Gastrocnemius medialis (tissue), 4 donors: ENCODE results near the gene TRPC4. TPM values are rescaled to one million over a fixed set of nuclear protein-coding genes. Genes with fewer than 3 reads are reported as not detected.

Experiments
- ATAC-seq, 2 donors: fragments of 150-250 bp; one replicate each; pipeline ENCODE4 v1.9.1; 2016
- DNase-seq, 2 donors: peaks; one replicate each; pipeline ENCODE4 v3.0.0-alpha.2; 2019
- H3K27ac ChIP-seq, 4 donors: fragments of 200-600 bp; sonication (generic); 1 replicate in 1 of 4; 2 replicates in 3 of 4; pipeline ENCODE4 v1.5.1; 2016 to 2018; ENCODE audit warnings: mild to moderate bottlenecking in 2 of 4, moderate library complexity in 1 of 4
- H3K27me3 ChIP-seq, 3 donors: fragments of 200-600 bp; sonication (generic) in 2 of 3; 1 replicate in 1 of 3; 2 replicates in 2 of 3; pipeline versions ENCODE4 v1.5.1 to v1.6.0; 2016 to 2019; ENCODE audit warnings: mild to moderate bottlenecking in 1 of 3, moderate library complexity in 1 of 3
- H3K36me3 ChIP-seq, 2 donors: fragments of 200-600 bp; sonication (generic) in 1 of 2; one replicate each; pipeline ENCODE4 v1.5.1; 2017 to 2018
- H3K4me1 ChIP-seq, 2 donors: fragments of 200-600 bp; sonication (generic) in 1 of 2; one replicate each; pipeline ENCODE4 v1.5.1; 2016 to 2017; ENCODE audit warnings: mild to moderate bottlenecking in 2 of 2
- H3K4me3 ChIP-seq, 4 donors: fragments of 200-600 bp; sonication (generic) in 3 of 4; 1 replicate in 1 of 4; 2 replicates in 3 of 4; pipeline ENCODE4 v1.5.1; 2016 to 2019; ENCODE audit warnings: mild to moderate bottlenecking in 2 of 4
- H3K9me3 ChIP-seq, 3 donors: fragments of 200-600 bp; sonication (generic) in 2 of 3; 1 replicate in 1 of 3; 2 replicates in 2 of 3; pipeline ENCODE4 v1.5.1; 2016 to 2019
- POLR2A ChIP-seq, 2 donors: fragments of 450-650 bp; IDR thresholded peaks; one replicate each; pipeline ENCODE4 v1.6.1; 2017; ENCODE audit warnings: antibody characterized with exemption in 2 of 2, mild to moderate bottlenecking in 2 of 2, moderate library complexity in 2 of 2
- in situ Hi-C, 4 donors: fragments of 200-750 bp; cut with MboI; loops; one replicate each; pipeline versions ENCODE4 v1.15.0 to v1.8.0; 2017; ENCODE audit warnings: low sequenced_read_pairs in 4 of 4
- intact Hi-C: fragments of 100-400 bp; cut with DNase I; formaldehyde crosslinking; loops from one replicate; pipeline ENCODE4 v1.15.1; 2023; ENCODE audit warnings: low total_unique reads
- total RNA-seq, 4 donors: library from RNA; depleted of rRNA; stranded (reverse); fragments of >200 nt; gene quantifications; one replicate each; pipeline versions ENCODE4 v1.1.0 to v1.2.3, GENCODE V29; 2016
- TF ChIP-seq, protein P1 (sequence below), 5 experiments: fragments of 450-650 bp in 3 of 5; fragments of 200-600 bp in 2 of 5; sonication (generic) in 2 of 5; IDR thresholded peaks in 4 of 5; conservative IDR thresholded peaks in 1 of 5; 1 replicate in 4 of 5; 2 replicates in 1 of 5; pipeline ENCODE4 v1.5.1; 2016 to 2019; ENCODE audit warnings: antibody characterized with exemption in 5 of 5, mild to moderate bottlenecking in 3 of 5, moderate library complexity in 3 of 5

The TRPC4 gene
- total RNA-seq, 4 donors from 2014 or later: 0.20 to 0.75 (median 0.27) TPM; not detected in 1

DNA sequence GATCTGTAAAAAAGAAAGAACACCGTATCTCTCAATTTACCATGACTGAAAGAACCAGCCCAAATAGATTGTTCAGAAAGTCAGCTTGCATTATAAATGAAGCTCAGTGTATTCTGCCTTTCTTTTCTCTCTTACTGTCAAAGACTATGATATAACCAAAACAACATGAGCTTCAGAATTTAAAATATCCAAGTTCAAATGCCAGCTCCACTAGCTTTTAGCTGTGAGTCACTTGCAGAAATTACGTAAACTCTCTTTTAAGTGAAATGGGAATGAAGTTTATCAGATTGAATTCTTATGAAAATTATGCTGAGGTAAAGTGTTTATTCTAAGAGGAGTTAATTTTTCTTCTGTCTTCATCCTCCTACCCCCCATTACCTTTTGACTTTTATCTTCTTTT lies 251.0 kb downstream of the TRPC4 start:
- Histone ChIP-seq H3K36me3 (no peaks in the 10 kb centered on the region), H3K4me1 (no peaks in the 10 kb centered on the region), H3K4me3 (no peak overlapping the region), H3K27me3 (no peaks in the 10 kb centered on the region), H3K27ac (no peak overlapping the region), H3K9me3 (no peaks in the 10 kb centered on the region)
- TF ChIP-seq, protein P1, sequence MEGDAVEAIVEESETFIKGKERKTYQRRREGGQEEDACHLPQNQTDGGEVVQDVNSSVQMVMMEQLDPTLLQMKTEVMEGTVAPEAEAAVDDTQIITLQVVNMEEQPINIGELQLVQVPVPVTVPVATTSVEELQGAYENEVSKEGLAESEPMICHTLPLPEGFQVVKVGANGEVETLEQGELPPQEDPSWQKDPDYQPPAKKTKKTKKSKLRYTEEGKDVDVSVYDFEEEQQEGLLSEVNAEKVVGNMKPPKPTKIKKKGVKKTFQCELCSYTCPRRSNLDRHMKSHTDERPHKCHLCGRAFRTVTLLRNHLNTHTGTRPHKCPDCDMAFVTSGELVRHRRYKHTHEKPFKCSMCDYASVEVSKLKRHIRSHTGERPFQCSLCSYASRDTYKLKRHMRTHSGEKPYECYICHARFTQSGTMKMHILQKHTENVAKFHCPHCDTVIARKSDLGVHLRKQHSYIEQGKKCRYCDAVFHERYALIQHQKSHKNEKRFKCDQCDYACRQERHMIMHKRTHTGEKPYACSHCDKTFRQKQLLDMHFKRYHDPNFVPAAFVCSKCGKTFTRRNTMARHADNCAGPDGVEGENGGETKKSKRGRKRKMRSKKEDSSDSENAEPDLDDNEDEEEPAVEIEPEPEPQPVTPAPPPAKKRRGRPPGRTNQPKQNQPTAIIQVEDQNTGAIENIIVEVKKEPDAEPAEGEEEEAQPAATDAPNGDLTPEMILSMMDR (IDR thresholded peaks at IDR 0.05 in 4 of 5, conservative IDR thresholded peaks at IDR 0.05 in 1 of 5): no peak
- TF ChIP-seq POLR2A (IDR thresholded peaks at IDR 0.05): no peak
- ATAC-seq (no peak), DNase-seq (no peak)
- intact Hi-C loops: no loop called here
- in situ Hi-C loops: loop anchor here in 2 of 4 donors (25.0 kb wide), 1 partner anchor 506 kb away; the partner anchor contains the start of gene CSNK1A1L (in 2 of the 2)

DNA sequence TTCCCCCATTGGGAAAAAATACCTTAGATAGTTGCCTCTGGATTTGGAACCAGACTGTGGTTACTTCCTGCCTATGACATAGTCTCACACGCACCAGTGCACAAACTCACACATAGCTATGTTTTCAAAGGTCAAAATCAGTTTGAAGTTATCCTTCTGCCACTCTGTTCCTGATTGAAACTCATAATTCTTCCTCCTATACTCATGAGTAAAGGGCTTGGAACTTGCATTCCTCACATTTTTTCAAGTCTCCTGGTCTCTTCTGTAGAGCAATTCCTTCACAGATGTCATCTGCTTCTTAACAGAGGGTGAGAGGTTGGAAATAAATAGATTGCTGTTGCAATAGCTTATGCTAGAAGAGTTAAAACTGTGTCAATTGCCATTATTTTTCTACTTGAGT lies 252.4 kb downstream of the TRPC4 start:
- no peak for TF ChIP-seq POLR2A (IDR thresholded peaks at IDR 0.05)
- TF ChIP-seq, protein P1 (IDR thresholded peaks at IDR 0.05 in 4 of 5, conservative IDR thresholded peaks at IDR 0.05 in 1 of 5): no peak
- in situ Hi-C loops (loop anchor here in 2 of 4 donors (25.0 kb wide), 1 partner anchor 505 kb away; the partner anchor contains the start of gene CSNK1A1L (in 2 of the 2)), intact Hi-C loops (no loop called here)
- Histone ChIP-seq H3K4me1 (no peaks in the 10 kb centered on the region), H3K27me3 (no peaks in the 10 kb centered on the region), H3K27ac (no peak overlapping the region), H3K4me3 (no peak overlapping the region), H3K36me3 (no peaks in the 10 kb centered on the region), H3K9me3 (no peaks in the 10 kb centered on the region)
- ATAC-seq (no peak), DNase-seq (no peak)

DNA sequence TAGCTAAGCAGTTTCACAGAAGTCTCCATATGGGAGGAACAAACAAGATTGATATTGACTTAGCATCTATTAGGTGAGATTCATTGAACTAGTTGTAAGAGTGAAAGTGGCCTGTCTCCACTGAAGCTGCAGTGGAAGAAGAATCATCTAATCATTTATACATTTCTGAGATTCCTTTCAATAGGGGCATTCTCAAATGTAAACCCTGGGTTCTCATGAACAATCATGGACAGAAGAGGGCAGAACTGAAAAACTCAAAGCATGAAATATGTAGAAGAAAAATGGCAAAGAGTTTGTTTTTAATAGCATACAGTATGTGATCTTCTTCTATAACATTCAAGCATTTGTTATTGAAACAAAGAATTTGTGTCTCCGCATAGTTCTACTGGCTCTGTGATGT lies 253.4 kb downstream of the TRPC4 start:
- intact Hi-C loops: no loop called here
- Histone ChIP-seq H3K36me3 (no peaks in the 10 kb centered on the region), H3K4me3 (no peak overlapping the region), H3K27me3 (no peaks in the 10 kb centered on the region), H3K9me3 (no peaks in the 10 kb centered on the region), H3K27ac (no peak overlapping the region), H3K4me1 (no peaks in the 10 kb centered on the region)
- ATAC-seq: no peak
- in situ Hi-C loops: loop anchor here in 2 of 4 donors (25.0 kb wide), 1 partner anchor 504 kb away; the partner anchor contains the start of gene CSNK1A1L (in 2 of the 2)
- no peak for DNase-seq
- TF ChIP-seq POLR2A (IDR thresholded peaks at IDR 0.05): no peak

DNA sequence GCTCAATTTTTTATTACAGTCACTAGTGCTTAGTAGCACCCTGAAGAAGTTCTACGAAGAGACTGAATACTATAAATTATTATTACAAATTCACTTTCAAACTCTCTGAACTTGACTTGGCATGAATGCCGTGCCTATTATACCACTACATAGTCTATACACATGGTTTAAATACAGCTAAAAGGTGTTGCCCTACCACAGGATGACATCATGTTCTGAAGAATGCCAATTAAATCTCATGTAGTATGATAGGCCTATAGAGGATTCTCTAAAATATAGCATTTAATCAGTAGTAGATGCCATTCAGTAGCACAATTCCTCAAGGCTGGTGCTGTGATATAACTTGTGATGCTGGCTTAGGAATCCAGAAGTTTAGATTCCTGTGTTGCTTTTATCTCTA lies 254.3 kb downstream of the TRPC4 start:
- Histone ChIP-seq H3K27ac (no peak overlapping the region), H3K4me1 (no peaks in the 10 kb centered on the region), H3K4me3 (no peak overlapping the region), H3K9me3 (no peaks in the 10 kb centered on the region), H3K36me3 (no peaks in the 10 kb centered on the region), H3K27me3 (no peaks in the 10 kb centered on the region)
- no peak for DNase-seq
- TF ChIP-seq, protein P1 (IDR thresholded peaks at IDR 0.05 in 4 of 5, conservative IDR thresholded peaks at IDR 0.05 in 1 of 5): no peak
- TF ChIP-seq POLR2A (IDR thresholded peaks at IDR 0.05): no peak
- ATAC-seq: no peak
- in situ Hi-C loops (loop anchor here in 2 of 4 donors (25.0 kb wide), 1 partner anchor 503 kb away; the partner anchor contains the start of gene CSNK1A1L (in 2 of the 2)), intact Hi-C loops (no loop called here)

DNA sequence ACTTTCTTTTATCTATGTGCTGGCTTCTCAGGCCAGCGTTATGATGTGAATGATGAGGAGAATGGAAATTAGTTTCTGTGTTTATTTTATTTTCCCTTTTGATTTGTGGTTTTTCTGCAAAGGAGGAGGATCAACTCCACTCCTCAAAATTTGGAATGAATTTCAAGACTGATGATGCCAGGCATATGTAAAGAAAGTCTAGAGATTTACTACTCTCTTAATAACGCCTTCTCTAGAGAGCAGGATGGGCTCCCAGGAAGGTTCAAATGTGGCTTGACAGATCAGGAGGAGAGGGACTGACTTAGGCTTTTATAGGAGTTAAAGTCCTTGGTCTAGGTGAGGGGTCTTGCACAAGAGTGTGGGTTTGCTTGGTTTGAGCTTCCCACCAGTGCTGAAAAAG lies 255.9 kb downstream of the TRPC4 start:
- intact Hi-C loops (no loop called here), in situ Hi-C loops (loop anchor here in 2 of 4 donors (25.0 kb wide), 1 partner anchor 501 kb away; the partner anchor contains the start of gene CSNK1A1L (in 2 of the 2))
- TF ChIP-seq, protein P1 (IDR thresholded peaks at IDR 0.05 in 4 of 5, conservative IDR thresholded peaks at IDR 0.05 in 1 of 5): no peak
- TF ChIP-seq POLR2A (IDR thresholded peaks at IDR 0.05): no peak
- DNase-seq (no peak), ATAC-seq (no peak)
- Histone ChIP-seq H3K4me3 (no peak overlapping the region), H3K4me1 (no peaks in the 10 kb centered on the region), H3K27me3 (no peaks in the 10 kb centered on the region), H3K36me3 (no peaks in the 10 kb centered on the region), H3K27ac (no peak overlapping the region), H3K9me3 (no peaks in the 10 kb centered on the region)
